H1 (cell line): ENCODE measurements around the gene AHDC1. TPM values are rescaled to one million over a fixed set of nuclear protein-coding genes. Genes with fewer than 3 reads are reported as not detected.

Experiments
- BACH1 ChIP-seq: IDR thresholded peaks from 2 replicates; pipeline ENCODE4 v1.6.1; 2012; ENCODE audit warnings: low read length, improper control_type of control experiment
- polyA plus RNA-seq, 7 experiments: library from polyadenylated mRNA; depleted of rRNA in 3 of 7; stranded (reverse) in 5 of 7; unstranded in 2 of 7; fragments of >200 nt in 5 of 7; fragments of 200-250 nt in 2 of 7; gene quantifications; 1 replicate in 5 of 7; 2 replicates in 1 of 7; 4 replicates in 1 of 7; pipeline versions ENCODE4 v1.2.1 to v1.2.3, GENCODE V29; 2011 to 2013; ENCODE audit warnings: missing spikeins in 2 of 7, mixed read lengths in 2 of 7
- total RNA-seq: library from RNA; stranded (reverse); fragmentation: NEBNext Ultra II Directional; extraction: Animal tissue kit (Norgen Biotek cat#: 25700); gene quantifications from 2 replicates; pipeline ENCODE4 v1.2.1, GENCODE V29; 2021

AHDC1 gene
- total and polyA plus RNA-seq, 2 of the 8 experiments (the other 6 are each of a cell fraction or from before 2014, with no cell fraction given): 4.4 to 35.1 TPM

DNA sequence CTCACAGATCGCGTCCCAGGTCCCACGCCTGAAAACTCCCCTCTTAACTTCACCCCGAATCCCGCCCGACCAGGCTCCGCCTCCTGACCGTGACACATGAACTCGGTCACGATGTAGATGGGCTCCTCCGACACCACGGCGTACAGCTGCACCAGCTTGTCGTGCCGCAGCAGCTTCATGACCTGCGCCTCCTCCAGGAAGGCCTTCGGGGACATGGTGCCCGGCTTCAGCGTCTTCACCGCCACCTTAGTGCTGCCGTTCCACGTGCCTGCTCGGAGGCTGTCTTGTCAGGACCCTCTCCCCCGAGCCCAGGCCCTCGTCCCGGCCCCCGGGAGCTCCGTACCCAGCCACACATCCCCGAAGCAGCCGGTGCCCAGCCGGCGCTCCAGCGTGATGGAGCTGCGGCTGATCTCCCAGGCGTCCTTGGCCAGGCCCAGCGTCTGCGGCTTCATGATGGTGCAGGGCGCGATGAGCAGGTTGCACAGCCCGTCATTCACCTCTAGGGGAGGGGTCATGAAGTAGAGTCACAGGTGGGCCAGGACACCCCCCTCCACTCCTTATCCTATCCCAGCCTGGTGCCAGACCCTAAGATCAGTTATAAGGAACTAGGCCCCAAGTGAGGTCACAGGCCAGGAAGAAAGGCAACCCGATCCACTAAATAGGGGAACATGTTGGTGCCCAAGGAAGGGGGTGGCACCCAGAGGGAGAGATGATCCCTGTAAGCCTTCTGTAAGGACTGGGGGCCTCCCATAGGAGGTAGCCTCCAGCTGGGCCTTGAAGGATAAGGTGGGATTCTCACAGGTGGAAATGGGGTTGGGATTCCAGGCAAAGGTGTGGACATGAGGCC, 11.6 kb upstream of the AHDC1 start (continued):
- TF ChIP-seq BACH1: peak; percentile 16; the same call in 1 of the 2 replicates
